ENCODE measurements around the gene PDLIM5.
"Not testable (repeated sequence)": the region's sequence is repeated elsewhere in the genome, so short reads cannot be mapped to it uniquely, and the experiment has no call there.

PDLIM5 gene

DNA sequence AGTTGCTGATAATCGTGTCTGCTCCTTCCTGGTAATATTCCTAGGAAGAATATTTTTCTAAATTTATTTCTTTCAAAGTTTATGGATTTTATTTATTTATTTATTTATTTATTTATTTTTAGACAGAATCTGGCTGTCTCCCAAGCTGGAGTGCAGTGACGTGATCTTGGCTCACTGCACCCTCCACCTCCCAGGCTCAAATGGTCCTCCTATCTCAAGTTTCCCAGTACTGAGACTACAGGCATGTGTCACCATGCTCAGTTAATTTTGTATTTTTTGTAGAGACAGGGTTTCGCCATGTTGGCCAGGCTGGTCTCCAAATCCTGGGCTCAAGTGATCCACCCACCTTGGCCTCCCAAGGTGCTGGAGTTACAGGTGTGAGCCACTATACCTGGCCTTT is 48.9 kb downstream of the PDLIM5 start:
- DNase-seq = no peak

DNA sequence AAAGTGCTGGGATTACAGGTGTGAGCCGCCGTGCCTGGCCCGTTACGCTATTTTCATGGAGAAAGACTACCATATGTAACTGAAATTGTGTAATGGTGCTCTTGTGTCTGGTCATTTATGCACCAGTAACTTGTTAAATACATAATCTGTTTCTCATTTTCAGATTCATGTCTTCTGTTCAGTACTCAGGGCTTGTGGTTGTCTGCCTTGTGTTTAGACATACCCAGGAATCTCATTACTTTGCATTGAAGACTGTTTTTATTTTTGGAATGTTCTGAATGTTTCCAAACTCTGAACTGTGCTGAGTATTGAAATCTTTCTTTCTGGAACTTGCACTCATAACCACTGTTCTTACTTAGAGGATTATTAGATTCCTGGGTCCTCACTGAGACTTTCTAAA is 52.8 kb downstream of the PDLIM5 start:
- no peak for DNase-seq

DNA sequence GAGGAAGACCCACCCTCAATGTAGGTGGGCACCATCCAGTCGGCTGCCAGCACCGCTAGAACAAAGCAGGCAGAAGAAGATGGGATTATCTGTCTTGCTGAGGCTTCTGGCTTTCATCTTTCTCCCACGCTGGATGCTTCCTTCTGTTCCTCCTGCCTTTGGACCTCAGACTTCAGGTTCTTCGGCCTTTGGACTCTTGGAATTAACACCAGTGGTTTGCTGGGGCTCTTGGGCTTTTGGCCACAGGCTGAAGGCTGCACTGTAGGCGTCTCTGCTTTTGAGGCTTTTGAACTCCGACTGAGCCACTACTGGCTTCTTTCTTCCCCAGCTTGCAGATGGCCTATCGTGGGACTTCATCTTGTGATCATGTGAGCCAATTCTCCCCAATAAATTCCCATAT is 55.1 kb downstream of the PDLIM5 start:
- no peak for DNase-seq

DNA sequence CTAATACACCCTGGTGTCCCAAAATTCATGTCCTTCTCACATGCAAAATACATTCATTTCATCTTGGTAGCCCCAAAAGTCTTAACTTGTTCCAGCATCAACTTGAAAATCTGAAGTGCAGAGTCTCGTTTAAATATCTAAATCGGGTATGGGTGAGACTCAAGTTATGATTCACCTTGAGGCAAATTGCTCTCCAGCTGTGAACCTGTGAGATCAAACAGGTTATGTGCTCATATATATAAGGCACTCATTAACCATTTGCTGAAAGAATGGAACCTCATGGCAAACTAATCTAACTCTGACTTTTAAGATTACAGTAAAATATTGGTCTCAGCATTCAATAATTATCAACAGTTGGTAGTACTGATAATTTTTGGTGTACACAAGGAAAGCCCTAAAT is 55.5 kb downstream of the PDLIM5 start:
- no peak for DNase-seq

DNA sequence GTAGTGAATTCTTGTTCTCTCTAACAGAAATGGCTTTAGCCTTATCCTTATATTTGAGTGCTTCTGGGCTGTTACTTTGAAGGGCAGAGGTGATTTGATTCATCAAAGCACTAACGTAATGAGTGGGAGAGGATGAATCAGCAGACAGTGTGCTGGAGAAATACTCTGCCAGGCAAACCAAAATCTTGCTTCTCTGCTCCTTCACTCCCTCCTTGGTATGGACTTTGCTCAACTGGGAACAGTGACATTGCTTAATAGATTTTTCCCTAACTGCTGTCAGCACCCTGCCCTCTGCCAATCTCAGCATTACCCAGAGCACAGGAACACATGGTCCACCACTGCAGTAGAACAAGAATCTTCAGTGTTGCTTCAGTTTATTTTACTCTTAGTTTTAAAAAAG is 56.0 kb downstream of the PDLIM5 start:
- DNase-seq = peak in 1 of 2 experiments; percentile 11

DNA sequence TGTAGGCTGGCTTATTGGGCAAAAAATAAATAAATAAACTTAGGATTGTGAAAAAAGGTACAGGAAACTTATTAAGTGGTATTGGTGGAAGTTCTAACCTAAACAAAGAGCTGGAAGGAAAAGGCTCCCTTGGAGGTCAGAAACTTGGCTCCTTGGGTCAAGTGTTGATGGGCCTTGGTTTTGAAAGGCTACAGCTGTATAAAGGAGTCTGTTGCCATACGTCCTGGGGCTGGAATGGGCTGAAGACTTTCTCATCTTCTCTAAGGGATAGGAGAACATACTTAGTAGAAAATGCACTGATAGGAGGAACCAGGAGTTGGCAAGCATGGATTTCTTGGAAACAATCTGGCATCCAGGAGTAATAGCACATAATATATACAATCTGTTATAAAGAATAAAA is 56.6 kb downstream of the PDLIM5 start:
- DNase-seq = no peak

DNA sequence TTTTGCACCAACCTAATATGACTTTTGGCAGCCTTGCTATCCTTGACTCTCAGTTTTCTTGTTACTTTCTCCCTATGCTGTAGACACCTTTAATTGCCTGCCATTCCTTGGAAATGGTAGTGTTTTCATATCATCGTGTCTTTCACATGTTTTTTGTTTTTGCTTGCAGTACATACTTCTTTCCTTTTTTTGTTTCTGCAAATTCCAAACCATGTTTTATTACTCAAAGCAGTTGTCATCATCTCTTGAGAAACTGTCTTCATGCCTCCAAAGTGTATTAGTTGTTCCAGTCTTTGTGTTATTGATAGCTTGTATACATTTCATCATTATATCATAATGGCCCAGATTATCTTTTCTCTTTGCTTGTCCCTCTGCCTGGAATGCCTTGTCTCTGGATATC is 57.1 kb downstream of the PDLIM5 start:
- DNase-seq = no peak

DNA sequence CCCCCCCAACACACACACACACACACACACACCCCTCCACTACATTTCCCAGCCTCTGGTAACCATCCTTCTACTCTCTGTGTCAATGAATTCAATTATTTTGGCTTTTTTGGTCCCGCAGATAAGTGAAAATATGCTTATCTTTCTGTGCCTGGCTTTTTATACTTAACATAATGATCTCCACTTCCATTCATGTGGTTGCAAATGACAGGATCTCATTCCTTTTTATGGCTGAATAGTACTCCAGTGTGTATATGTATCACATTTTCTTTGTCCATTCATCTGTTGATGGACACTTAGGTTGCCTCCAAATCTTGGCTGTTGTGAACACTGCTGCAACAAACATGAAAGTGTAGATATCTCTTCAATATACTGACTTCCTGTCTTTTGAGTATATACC is 59.8 kb downstream of the PDLIM5 start:
- DNase-seq = no peak

DNA sequence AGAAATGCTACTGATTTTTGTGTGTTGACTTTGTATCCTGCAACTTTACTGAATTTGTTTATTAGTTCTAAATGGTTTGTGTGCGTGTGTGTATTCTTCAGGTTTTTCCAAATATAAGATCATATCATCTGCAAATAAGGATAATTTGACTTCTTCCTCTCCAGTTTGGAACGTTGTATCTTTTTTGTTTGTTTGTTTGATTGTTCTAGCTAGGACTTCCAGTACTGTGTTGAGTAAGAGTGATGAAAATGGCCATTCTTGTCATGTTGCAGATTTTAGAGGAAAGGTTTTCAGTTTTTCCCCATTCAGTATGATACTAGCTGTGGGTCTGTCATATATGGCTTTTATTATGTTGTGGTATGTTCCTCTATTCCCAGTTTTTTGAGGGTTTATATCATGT is 61.8 kb downstream of the PDLIM5 start:
- not testable (repeated sequence) for DNase-seq

DNA sequence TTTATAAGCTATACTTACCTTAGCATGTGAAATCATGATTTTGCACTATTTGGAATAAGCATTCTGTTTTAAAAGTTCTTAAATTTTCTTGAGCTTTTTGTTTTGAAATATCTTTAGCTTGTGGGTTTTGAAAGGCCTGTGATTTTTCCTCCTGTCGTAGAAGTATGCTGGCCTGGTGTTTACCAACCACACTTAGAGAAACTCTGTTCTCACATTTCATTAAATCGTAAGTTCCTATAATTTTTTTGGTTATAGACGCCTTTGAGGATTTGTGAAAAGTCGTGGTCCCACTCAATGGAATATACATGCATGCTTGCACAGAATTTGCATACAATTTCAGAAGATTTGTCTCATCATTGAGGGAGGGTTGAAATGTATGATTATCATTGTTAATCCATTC is 63.6 kb downstream of the PDLIM5 start:
- DNase-seq = no peak

DNA sequence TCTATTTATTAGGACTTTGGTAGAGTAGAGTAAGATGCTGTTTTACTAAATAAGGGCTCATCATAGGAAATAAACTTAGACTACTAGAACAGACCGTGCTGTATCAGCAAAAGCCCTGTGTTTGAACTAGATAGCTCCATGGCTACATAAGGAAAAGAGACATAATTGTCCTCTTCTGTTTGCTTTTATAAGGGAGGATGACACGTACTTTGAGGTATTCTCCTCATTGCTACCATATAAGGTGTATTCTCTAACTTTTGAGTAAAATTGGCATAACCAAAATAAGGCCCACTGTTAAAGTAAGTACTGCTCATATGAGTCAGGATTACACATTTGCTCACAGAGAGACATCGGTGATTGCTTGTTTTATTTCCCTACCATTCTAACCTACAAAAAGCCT is 64.3 kb downstream of the PDLIM5 start:
- DNase-seq = no peak

DNA sequence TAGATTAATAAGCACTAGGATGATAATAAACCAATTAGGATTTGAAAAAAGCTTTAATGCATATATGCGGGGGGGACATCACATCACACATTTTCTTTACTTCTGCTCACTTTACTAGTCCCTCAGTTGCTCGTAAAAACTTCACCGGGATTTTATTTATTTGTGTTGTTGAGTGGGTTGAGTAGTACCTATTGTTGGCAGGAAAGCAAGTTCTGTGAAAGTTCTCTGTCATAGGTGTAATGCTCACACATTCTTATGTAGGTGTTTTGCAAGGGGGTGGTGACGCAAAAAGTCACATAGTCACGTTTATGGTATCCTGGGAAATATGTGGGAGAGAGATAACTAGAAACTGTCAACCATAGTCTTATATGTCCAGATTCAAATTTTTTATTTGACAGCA is 65.3 kb downstream of the PDLIM5 start:
- DNase-seq = no peak

DNA sequence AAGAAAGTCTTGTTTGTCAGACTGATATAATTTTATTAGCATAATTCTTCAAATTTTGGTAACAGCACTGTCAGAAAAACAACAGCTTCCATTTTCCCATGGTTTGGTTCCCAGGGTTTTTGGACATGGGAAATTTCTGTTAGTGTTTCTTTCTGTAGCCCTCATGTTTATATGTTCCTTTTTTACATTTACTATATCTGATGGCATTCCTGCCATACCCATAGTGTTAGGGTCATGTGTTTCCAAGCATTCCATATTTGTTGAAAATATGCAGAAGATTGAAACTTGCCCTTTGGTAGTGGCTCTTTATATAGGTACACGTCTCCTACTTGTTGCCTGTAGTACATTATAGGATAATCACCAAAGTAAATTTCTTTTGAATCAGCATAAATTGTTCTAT is 65.8 kb downstream of the PDLIM5 start:
- DNase-seq = no peak

DNA sequence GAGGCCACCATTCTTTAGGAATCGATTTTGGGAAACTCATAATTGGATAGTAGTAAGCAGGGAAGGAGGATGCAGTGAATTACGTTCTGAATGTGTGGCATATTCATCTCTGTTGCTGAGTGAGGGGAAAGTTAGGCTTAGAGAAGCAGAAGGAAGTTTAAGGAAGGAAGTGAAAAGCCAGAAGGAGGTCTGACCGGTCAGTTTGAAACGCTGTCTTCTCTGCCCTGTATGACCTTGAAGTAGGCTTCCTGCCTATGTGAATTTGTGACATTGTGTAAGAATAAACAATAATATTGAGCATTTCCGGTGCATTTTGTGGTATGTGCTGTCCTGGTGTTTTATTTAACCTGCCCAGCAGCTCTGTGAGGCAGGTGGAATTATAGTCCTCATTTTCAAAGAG is 67.3 kb downstream of the PDLIM5 start:
- DNase-seq = no peak

DNA sequence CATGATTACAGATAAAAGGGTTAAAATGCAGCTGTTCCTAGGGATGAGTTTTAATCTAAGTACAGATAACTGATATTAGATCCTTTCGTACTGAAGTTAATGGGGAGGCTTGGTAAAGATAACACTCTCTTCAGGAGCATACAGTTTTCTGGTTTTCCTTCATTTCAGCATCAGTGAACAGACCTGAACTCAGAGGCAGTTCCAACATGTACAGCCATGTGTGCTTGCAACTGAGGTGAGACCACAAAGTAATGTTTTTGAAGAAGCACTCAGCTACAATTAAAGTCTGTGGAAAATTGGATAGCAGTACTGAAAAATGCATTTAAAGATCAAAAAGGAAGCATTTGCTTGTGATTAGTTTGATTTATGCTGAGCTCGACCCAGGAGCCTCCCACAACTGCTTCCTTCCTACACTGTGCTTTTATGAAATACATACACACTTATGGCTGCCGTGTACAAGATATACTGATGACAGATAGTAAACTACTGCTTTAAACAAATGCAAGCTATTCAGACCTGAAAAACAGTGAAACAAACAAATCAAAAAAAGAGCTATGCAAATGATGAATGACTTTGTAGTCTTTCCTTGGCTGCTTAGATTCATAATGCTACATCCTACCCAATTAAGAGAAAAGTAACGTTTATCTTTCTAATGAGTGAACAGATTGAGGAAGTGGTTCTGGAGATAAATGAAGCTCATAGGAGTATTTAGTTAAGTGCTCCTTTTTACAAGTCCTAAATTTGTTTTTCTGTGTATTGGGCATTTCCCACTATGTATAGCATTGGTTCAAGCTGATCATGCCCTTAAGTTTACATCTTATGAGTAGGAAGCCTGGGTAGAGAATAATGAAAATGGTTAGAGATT is 68.4 kb downstream of the PDLIM5 start:
- DNase-seq = no peak

DNA sequence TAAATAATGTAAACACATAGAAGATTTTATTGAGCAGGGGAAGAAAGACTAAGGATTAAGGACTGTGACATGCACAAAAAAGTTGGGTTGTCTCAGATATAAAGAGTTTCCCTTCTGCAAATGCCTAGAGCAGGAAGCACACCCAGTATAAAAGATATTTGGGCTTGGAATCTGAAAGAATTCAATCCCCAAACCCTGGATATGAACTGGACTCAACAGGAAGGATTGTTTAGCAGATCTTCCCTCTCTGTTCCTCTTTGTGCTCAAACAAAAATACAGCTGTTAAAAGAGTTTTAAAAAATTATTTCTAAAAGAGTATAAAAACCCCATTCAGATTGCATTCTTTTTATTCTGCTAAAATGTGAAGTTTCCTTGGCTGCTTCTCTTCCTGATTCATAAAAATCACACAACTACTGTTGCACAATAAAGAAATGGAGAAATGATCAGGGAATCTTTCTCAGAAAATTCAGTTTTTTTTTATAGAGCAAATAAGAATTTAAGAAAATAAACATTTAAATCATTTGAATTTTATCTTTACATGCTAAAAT is 71.4 kb downstream of the PDLIM5 start:
- no peak for DNase-seq

DNA sequence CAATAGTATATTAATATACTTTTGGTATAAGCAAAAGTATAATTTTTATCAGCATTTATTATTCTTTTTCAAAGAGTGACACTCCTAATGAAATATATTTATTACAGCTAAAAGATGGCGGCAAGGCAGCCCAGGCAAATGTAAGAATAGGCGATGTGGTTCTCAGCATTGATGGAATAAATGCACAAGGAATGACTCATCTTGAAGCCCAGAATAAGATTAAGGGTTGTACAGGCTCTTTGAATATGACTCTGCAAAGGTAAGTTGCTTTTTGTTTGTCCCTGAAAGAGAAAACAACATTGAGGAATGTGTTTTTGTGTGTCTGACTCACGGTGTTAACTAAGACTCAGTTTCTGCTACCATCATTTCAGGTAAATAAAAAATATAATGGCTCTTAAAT is 71.9 kb downstream of the PDLIM5 start:
- DNase-seq = no peak

DNA sequence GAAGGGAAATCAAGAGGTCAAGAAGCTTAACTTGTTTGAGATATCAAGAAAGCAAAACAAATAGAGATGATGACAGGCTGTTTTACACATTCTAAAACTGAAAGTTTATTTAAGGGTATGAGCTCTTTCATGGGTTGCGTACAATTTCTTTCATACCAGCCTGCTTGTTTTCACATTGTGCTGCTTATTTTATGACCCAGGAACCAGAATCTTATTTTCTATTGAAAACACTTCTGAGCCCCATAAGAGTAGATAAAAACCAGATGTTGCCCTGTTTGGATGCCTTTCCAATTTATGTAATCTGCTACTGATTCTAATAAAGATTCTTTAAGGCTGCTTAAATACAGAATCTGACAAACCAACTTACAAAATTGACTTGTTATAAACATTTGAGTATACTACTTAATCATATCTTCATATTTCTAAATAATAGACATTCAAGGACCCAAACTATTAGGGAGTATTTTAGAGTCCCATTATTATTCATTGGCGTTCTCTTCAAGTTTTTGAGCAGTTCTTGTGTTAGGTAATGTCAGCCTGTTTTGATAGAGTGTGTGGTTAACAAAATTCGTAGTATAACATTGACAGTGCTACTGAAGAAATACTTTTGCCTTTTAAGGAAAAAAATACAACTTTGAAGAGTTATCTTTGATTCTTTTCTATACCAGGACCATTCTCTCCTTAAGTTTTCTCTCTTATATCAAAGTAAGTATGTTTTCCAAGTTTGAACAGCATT is 74.4 kb downstream of the PDLIM5 start:
- no peak for DNase-seq

DNA sequence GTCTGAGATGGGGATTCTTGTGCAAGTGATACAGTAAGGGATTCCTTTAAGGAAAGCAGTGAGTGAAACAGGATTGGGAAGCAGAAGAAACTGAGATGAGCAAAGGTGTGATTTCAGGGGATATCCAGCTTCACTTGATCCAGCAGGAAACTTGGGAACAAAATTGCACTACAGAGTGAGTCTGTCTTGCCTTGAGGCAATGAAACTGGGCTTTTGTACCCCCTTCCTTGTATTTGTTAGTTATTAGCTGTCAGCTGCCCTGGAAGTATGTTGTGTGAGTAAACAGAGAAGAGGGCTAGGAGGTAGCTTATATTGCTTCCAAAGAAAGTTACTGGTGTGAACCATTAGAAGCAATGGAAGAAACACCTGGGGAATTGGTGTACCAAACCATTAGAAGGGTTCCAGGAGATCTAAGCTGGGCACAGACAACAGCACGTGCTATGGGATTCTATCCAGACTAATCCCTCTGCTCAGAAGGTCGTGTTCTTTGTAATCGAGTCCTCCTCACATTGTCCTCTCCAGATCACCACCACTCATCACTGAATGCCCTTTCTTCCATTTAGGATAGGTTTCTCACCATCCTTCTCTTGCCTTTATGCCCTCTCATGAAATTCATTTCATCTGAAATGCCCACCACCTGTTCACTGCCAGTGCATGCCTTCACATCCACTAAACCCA is 76.0 kb downstream of the PDLIM5 start:
- no peak for DNase-seq

DNA sequence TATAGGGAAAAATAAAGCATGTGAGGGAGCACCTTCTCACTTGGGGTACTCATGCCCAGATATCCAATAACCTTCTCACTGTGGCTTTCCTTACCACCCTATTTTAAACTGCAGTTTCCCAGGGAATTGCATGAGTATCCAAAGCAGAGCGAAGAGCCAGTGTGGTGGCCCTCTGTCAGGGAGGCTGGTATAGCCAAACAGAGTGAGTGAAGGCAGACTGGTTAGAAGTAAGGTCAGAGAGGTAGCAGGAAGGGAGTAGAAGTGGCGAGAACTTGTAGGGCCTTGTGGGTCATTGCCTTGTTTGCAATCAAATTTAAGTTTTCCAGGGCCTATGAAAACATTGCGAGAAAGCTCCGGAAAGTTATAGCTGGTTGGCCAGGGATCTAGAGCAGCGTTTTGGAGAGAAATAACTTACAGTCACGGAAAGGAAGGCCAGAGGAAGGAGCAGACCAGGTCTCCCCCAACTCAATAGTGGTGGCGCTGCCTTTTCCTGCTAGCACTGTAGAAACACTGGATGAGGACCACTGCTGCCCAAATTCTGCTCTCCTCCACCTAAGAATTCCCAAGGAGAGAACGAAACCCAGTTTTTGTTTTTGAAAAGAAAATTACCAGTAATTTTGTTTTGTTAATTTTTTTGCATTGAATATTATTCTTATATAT is 77.2 kb downstream of the PDLIM5 start:
- DNase-seq = no peak

DNA sequence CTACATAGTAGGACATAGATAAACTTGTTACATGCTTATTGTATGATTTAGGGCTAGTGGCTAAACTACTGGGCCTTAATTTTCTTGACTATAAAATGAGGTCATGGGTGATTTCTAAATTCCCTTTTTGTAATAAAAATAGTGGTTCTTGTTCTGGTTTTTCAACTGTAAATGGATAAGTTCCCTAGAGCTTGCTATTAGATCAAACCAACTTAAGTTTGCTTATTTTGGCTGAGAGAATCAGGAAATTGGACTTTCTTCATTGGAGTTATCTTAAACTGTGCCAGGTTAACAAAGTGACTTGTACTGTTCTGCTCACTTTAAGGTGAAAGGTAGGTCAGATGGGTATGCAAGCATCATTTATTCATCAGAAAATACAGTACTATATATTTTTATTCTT is 78.3 kb downstream of the PDLIM5 start:
- no peak for DNase-seq

DNA sequence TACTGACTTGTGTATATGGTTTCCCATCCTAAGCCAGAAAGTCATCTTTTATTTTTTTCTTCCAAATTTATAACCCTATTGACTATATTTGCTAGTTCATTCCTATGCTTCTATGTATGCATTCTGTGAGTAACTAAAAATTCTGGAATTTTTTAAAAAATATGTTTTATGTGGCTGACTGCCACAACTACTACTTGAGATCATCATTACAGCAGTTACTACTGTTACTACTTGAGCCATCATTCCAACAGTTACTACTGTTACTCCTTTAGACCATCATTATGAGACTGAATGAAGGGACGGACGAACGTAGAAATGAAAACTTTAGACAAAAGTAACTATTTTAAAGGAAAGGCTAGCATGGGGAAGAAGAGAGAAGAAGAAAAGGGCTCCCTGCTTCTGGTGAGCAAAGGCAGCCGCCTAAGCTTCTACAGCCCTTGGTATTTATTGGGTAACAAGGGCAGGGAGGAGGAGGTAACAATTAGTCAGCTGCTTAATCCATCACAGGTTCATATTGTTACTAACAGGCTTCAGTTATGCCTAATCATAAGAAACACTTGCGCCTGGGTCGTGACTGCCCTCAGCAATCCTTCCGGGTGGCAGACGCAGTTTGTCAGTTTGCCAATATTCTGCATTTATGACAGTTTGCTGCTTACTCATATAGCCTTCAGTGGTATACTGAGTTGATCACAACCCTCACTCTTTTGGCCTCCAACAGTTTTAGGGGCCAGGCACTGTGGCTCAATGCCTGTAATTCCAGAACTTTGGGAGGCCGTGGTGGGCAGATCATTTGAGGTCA is 80.4 kb downstream of the PDLIM5 start:
- no peak for DNase-seq
